Measurements from ENCODE around the gene TGIF2. TPM values are rescaled to one million over a fixed set of nuclear protein-coding genes. Genes with fewer than 3 reads are reported as not detected.
A peak's percentile ranks its signal among the peaks of the same experiment; 100 is the strongest.
"Not testable (repeated sequence)": the region's sequence is repeated elsewhere in the genome, so short reads cannot be mapped to it uniquely, and the experiment has no call there.

The TGIF2 gene
- total and polyA plus RNA-seq, 7 experiments from 2014 or later, result 32.1 to 44.3 (median 37.7) TPM

DNA sequence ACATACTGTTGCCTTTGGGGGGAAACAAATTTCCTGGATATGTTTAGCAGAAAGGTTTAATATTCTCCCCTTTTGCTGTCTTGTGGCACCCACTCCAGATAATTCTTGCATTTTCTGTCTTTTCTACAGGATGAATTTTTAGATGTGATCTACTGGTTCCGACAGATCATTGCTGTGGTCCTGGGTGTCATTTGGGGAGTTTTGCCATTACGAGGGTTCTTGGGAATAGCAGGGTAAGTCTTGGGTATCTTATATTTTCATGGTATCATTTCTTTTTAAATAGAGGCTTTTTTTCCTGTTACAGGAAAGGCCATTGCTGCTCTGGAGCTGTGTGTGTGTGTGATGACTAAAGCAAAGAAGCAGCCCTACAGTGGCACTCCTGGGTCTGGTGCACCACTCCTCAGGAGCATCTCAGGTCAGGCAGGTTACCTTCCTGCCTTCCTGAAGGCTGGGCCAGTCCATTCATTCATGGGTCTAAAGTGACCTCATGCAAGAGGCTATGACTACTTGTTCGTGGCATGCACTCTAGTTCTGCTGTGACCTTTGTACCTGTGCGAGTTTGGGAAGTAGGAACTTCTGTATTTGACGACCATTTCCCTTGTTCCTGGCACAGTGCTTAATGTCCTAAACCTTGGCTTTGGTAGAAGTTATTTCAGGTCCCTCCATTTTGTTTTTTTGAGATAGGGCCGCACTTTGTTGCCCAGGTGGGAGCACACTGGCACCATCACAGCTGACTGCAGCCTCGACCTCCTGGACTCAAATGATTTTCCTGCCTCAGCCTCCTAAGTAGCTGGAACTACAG, 34.4 kb downstream of the TGIF2 start:
- no peak overlapping the region for H3K4me3 ChIP-seq (ENCODE audit: low read length)
- peak overlapping the region; percentile 34 to 99 (median 78) for H3K27ac Mint-ChIP-seq
- CTCF ChIA-PET, result no interaction called here
- no peak for DNase-seq
- H3K27me3 Mint-ChIP-seq, result peaks cover 0 to 3% (median 0%) of the 10 kb centered on the region in 5 donors
- peaks cover 0 to 4% (median 0%) of the 10 kb centered on the region in 11 donors for H3K9me3 Mint-ChIP-seq
- peaks cover 17 to 43% (median 25%) of the 10 kb centered on the region in 7 donors for H3K4me1 Mint-ChIP-seq
- POLR2A ChIA-PET, result interaction anchor here (1.3 to 5.7 kb wide), 3 partner anchors 14 to 371 kb away, joined by 3 to 84 read pairs (median 4); no protein-coding TSS in a partner anchor
- no peaks in the 10 kb centered on the region for H3K27me3 ChIP-seq (ENCODE audit: control insufficient read depth in 2 of 2, insufficient read depth in 2 of 2, low read length in 2 of 2)
- H3K36me3 ChIP-seq (ENCODE audit: control insufficient read depth in 2 of 3, insufficient read depth in 3 of 3, low read length in 3 of 3), result peaks cover 10 to 54% (median 10%) of the 10 kb centered on the region in 3 experiments
- H3K36me3 Mint-ChIP-seq, result peaks cover 0 to 22% (median 4%) of the 10 kb centered on the region in 5 donors
- no peaks in the 10 kb centered on the region for H3K9me3 ChIP-seq (ENCODE audit: control insufficient read depth in 2 of 3, low read length in 3 of 3)
- ATAC-seq, result no peak
- peaks cover 16 to 20% of the 10 kb centered on the region in 2 donors for H3K4me1 ChIP-seq (ENCODE audit: control insufficient read depth in 2 of 2, insufficient read depth in 2 of 2, low read length in 2 of 2)
- H3K4me3 Mint-ChIP-seq, result peak overlapping the region; percentile 62 to 99 (median 96)
- intact Hi-C loops (cut with micrococcal nuclease), result loop anchor here in 1 of 2 donors (5.0 kb wide), 1 partner anchor 920 kb away; the partner anchor contains the start of gene BLCAP
- H3K27ac ChIP-seq (ENCODE audit: low read depth, low read length), result peak overlapping the region; percentile 91

DNA sequence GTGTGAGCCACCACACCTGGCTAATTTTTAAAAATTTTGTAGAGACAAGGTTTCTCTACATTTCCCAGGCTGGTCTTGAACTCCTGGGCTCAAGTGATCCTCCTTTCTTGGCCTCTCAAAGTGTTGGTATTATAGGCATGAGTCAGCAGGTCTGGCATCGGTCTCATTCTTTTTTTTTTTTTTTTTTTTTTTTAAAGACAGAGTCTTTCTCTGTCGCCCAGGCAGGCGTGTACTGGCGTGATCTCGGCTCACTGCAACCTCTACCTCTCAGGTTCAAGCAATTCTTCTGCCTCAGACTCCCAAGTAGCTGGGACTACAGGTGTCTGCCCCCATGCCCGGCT, 35.0 kb downstream of the TGIF2 start:
- Mint-ChIP-seq H3K36me3 (peaks cover 0 to 23% (median 5%) of the 10 kb centered on the region in 5 donors), H3K4me3 (peak overlapping the region in 1 of 10 donors; percentile 96), H3K4me1 (peaks cover 22 to 47% (median 30%) of the 10 kb centered on the region in 7 donors), H3K27ac (peak overlapping the region in 5 of 9 donors; percentile 14 to 99 (median 71))
- H3K9me3 Mint-ChIP-seq; H3K27me3 ChIP-seq (ENCODE audit: control insufficient read depth in 2 of 2, insufficient read depth in 2 of 2, low read length in 2 of 2); ATAC-seq; DNase-seq; H3K9me3 ChIP-seq (ENCODE audit: control insufficient read depth in 2 of 3, low read length in 3 of 3); H3K27me3 Mint-ChIP-seq; H3K4me3 ChIP-seq (ENCODE audit: low read length): not testable (repeated sequence)
- H3K36me3 ChIP-seq (ENCODE audit: control insufficient read depth in 2 of 3, insufficient read depth in 3 of 3, low read length in 3 of 3), result peaks cover 10 to 57% (median 16%) of the 10 kb centered on the region in 3 experiments
- CTCF ChIA-PET, result interaction anchor here (0.7 kb wide), 1 partner anchor 464 kb away, joined by 3 read pairs; no protein-coding TSS in a partner anchor
- H3K27ac ChIP-seq (ENCODE audit: low read depth, low read length), result peak overlapping the region; percentile 91
- peaks cover 16 to 20% of the 10 kb centered on the region in 2 donors for H3K4me1 ChIP-seq (ENCODE audit: control insufficient read depth in 2 of 2, insufficient read depth in 2 of 2, low read length in 2 of 2)
- POLR2A ChIA-PET, result interaction anchor here (0.7 to 5.7 kb wide), 4 partner anchors 15 to 371 kb away, joined by 3 to 84 read pairs (median 4); no protein-coding TSS in a partner anchor
- intact Hi-C loops (cut with micrococcal nuclease), result loop anchor here in 1 of 2 donors (5.0 kb wide), 1 partner anchor 919 kb away; the partner anchor contains the start of gene BLCAP

DNA sequence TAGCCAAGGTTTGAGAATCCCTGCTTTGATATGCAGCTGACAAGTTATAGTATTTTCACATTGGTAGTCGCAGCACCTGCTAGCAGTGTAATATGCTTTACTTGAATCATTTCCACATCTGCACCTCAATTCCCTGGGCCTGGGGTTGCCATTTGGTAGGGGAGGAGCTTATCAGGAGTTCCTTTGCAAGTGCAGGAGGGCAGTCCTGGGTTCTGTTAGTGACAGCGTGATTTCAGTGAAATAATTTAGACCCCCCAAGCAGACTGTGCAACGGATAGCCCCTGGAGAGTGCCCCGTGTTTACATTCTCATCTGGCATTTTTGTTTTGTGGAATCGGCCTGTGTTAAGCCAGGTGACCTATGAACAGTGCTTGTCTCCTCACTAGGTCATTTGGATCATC, 38.2 kb downstream of the TGIF2 start:
- Histone ChIP-seq H3K27me3 (ENCODE audit: control insufficient read depth in 2 of 2, insufficient read depth in 2 of 2, low read length in 2 of 2) (no peaks in the 10 kb centered on the region), H3K36me3 (ENCODE audit: control insufficient read depth in 2 of 3, insufficient read depth in 3 of 3, low read length in 3 of 3) (peaks cover 14 to 79% (median 28%) of the 10 kb centered on the region in 3 experiments), H3K4me3 (ENCODE audit: low read length) (no peak overlapping the region), H3K27ac (ENCODE audit: low read depth, low read length) (no peak overlapping the region), H3K9me3 (ENCODE audit: control insufficient read depth in 2 of 3, low read length in 3 of 3) (no peaks in the 10 kb centered on the region), H3K4me1 (ENCODE audit: control insufficient read depth in 2 of 2, insufficient read depth in 2 of 2, low read length in 2 of 2) (peaks cover 13% of the 10 kb centered on the region in 2 donors)
- POLR2A ChIA-PET, result interaction anchor here (0.7 to 0.9 kb wide), 3 partner anchors 34 to 135 kb away, joined by 3 to 4 read pairs (median 3); partner anchors contain the start of genes NDRG3 and SLA2
- Mint-ChIP-seq H3K27me3 (no peaks in the 10 kb centered on the region), H3K4me1 (peaks cover 16 to 42% (median 27%) of the 10 kb centered on the region in 7 donors), H3K9me3 (peaks cover 0 to 2% (median 0%) of the 10 kb centered on the region in 11 donors), H3K36me3 (peaks cover 0 to 36% (median 7%) of the 10 kb centered on the region in 5 donors), H3K4me3 (no peak overlapping the region), H3K27ac (peak overlapping the region in 2 of 9 donors; percentile 43 to 72)
- ATAC-seq (no peak), DNase-seq (no peak)
- intact Hi-C loops (cut with micrococcal nuclease), result loop anchor here (1.0 to 10.0 kb wide), 9 partner anchors 33 to 276 kb away; partner anchors contain the start of genes DSN1 (in 1 of the 2), NDRG3 (in 1 of the 2) and SLA2 (in 1 of the 2)
- CTCF ChIA-PET, result interaction anchor here (0.9 to 2.9 kb wide), 8 partner anchors 18 to 145 kb away, joined by 3 to 43 read pairs (median 4); partner anchors contain the start of gene SLA2

DNA sequence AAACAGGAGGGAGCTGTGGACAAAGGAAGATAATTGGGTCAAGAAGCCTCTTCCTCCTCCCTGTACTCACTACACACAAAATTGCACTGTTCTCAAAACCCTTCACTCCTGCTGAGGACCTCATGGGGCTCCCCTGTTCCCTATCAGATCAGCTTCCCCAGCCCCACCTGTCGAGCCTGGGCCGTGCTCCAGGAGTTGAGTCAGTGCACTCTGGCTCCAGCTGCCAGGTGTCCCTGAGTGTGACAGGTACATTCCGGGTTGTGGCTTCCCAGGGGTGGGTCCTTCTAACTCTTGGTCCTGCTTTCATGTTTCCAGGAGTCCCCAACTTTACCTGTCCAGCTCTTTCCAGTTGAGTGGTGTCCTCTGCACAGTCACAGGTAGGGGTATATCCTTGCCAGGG, 40.6 kb downstream of the TGIF2 start:
- no peaks in the 10 kb centered on the region for H3K27me3 ChIP-seq (ENCODE audit: control insufficient read depth in 2 of 2, insufficient read depth in 2 of 2, low read length in 2 of 2)
- Mint-ChIP-seq H3K9me3 (peaks cover 0 to 2% (median 0%) of the 10 kb centered on the region in 11 donors), H3K36me3 (peaks cover 0 to 36% (median 7%) of the 10 kb centered on the region in 5 donors), H3K4me1 (peaks cover 5 to 28% (median 18%) of the 10 kb centered on the region in 7 donors), H3K27me3 (no peaks in the 10 kb centered on the region), H3K27ac (peak overlapping the region in 5 of 9 donors; percentile 14 to 85 (median 33)), H3K4me3 (no peak overlapping the region)
- H3K27ac ChIP-seq (ENCODE audit: low read depth, low read length), result peak overlapping the region; percentile 21
- ChIA-PET POLR2A (interaction anchor here (0.9 to 2.4 kb wide), 3 partner anchors 8 to 42 kb away, joined by 3 to 15 read pairs (median 3); partner anchors contain the start of genes RAB5IF and SLA2), CTCF (interaction anchor here (0.5 to 2.9 kb wide), 6 partner anchors 21 to 242 kb away, joined by 3 to 15 read pairs (median 4); partner anchors contain the start of gene SLA2)
- no peak overlapping the region for H3K4me3 ChIP-seq (ENCODE audit: low read length)
- peaks cover 14 to 65% (median 24%) of the 10 kb centered on the region in 3 experiments for H3K36me3 ChIP-seq (ENCODE audit: control insufficient read depth in 2 of 3, insufficient read depth in 3 of 3, low read length in 3 of 3)
- DNase-seq (no peak), ATAC-seq (no peak)
- no peaks in the 10 kb centered on the region for H3K4me1 ChIP-seq (ENCODE audit: control insufficient read depth in 2 of 2, insufficient read depth in 2 of 2, low read length in 2 of 2)
- intact Hi-C loops (cut with micrococcal nuclease), result loop anchor here (2.0 to 10.0 kb wide), 4 partner anchors 31 to 251 kb away; partner anchors contain the start of gene NDRG3 (in 1 of the 2)
- H3K9me3 ChIP-seq (ENCODE audit: control insufficient read depth in 2 of 3, low read length in 3 of 3), result no peaks in the 10 kb centered on the region

DNA sequence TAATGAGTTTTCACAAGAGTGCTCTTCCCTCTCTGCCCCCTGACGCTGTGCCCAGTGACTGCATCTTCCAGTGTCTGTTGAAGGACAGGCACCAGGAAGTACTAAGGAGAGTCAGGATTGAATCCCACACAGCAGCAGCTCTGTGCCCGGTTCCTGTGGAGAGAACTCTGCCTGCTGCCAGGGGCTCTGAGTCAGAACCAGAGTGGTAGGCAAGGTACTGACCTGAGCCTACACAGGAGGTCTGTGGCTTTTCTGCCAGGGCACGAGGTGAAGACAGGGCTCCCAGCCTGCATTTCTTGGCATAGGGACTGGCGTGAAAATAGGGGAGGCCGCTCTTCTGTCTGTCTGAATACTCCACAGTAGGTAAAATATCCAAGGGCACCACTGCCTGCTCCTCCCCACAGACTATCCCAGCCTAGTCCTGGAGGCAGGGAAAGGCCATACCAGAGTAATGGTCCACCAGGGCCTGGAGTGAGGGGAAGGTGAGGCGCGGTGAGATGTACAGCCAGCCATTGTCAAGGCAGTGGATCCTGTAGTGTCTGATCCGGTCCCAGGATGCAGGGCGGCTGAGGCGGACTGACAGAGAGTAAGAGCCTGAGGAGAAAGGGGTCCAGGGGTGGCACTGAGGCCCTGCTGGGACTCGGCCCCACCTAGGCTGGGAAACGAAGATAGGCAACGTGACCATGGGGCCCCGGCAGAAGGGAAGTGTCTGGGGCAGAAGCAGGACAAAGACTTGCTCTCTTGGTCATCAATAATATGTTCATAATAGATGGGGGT, 41.6 kb downstream of the TGIF2 start:
- DNase-seq, result no peak
- H3K36me3 ChIP-seq (ENCODE audit: control insufficient read depth in 2 of 3, insufficient read depth in 3 of 3, low read length in 3 of 3), result peaks cover 10 to 55% (median 24%) of the 10 kb centered on the region in 3 experiments
- no peaks in the 10 kb centered on the region for H3K9me3 ChIP-seq (ENCODE audit: control insufficient read depth in 2 of 3, low read length in 3 of 3)
- H3K27ac ChIP-seq (ENCODE audit: low read depth, low read length), result peak overlapping the region; percentile 41
- no peaks in the 10 kb centered on the region for H3K27me3 ChIP-seq (ENCODE audit: control insufficient read depth in 2 of 2, insufficient read depth in 2 of 2, low read length in 2 of 2)
- H3K4me1 ChIP-seq (ENCODE audit: control insufficient read depth in 2 of 2, insufficient read depth in 2 of 2, low read length in 2 of 2), result no peaks in the 10 kb centered on the region
- Mint-ChIP-seq H3K4me3 (no peak overlapping the region), H3K9me3 (no peaks in the 10 kb centered on the region), H3K4me1 (peaks cover 5 to 21% (median 18%) of the 10 kb centered on the region in 7 donors), H3K27ac (peak overlapping the region in 8 of 9 donors; percentile 17 to 77 (median 50)), H3K36me3 (peaks cover 0 to 29% (median 7%) of the 10 kb centered on the region in 5 donors), H3K27me3 (no peaks in the 10 kb centered on the region)
- ChIA-PET POLR2A (interaction anchor here (0.7 to 2.4 kb wide), 3 partner anchors 9 to 1636 kb away, joined by 3 to 15 read pairs (median 3); partner anchors contain the start of genes RAB5IF and SLA2), CTCF (interaction anchor here (0.8 to 2.9 kb wide), 3 partner anchors 31 to 241 kb away, joined by 3 to 15 read pairs (median 7); partner anchors contain the start of gene SLA2)
- no peak overlapping the region for H3K4me3 ChIP-seq (ENCODE audit: low read length)
- ATAC-seq, result no peak
- intact Hi-C loops (cut with micrococcal nuclease), result loop anchor here (5.0 to 10.0 kb wide), 2 partner anchors 247 to 250 kb away; a partner anchor contains a TSS

Data from naive thymus-derived CD4-positive, alpha-beta T cell (primary cell).